ENCODE measurements around the gene TM4SF1.

- no peak for TF ChIP-seq POLR2AphosphoS5 (IDR thresholded peaks at IDR 0.05; ENCODE audit: low read depth, low read length)
- no peak for TF ChIP-seq CTCF (IDR thresholded peaks at IDR 0.05)
Measured at GRCh38 chr3:149390772-149391212, 13.3 kb upstream of the TM4SF1 start.

Measured in Panc1 (cell line).